Breast epithelium (tissue), 4 donors: ENCODE data around the gene PAXIP1. TPM values are rescaled to one million over a fixed set of nuclear protein-coding genes. Genes with fewer than 3 reads are reported as not detected.

Source experiments
- DNase-seq, 2 donors: peaks; one replicate each; pipeline ENCODE4 v3.0.0-alpha.2; 2019; ENCODE audit warnings: low spot score in 2 of 2
- H3K27ac ChIP-seq, 2 donors: fragments of 200-600 bp; sonication (generic) in 1 of 2; one replicate each; pipeline ENCODE4 v1.5.1; 2016 to 2019; ENCODE audit warnings: mild to moderate bottlenecking in 1 of 2
- H3K27me3 ChIP-seq, 2 donors: fragments of 200-600 bp; sonication (generic) in 1 of 2; one replicate each; pipeline versions ENCODE4 v1.5.1 to v1.6.0; 2017 to 2019; ENCODE audit warnings: control low read depth in 1 of 2, mild to moderate bottlenecking in 1 of 2
- H3K36me3 ChIP-seq: fragments of 200-600 bp; one replicate; pipeline ENCODE4 v1.5.1; 2019
- H3K4me1 ChIP-seq, 2 donors: fragments of 200-600 bp; sonication (generic); one replicate each; pipeline ENCODE4 v1.5.1; 2016 to 2019; ENCODE audit warnings: control low read depth in 1 of 2
- H3K4me3 ChIP-seq, 3 donors: fragments of 200-600 bp; sonication (generic); 1 replicate in 2 of 3; 2 replicates in 1 of 3; pipeline ENCODE4 v1.5.1; 2016 to 2019; ENCODE audit warnings: mild to moderate bottlenecking in 3 of 3, moderate library complexity in 2 of 3
- H3K9me3 ChIP-seq, 2 donors: fragments of 200-600 bp; sonication (generic) in 1 of 2; one replicate each; pipeline ENCODE4 v1.5.1; 2016 to 2019; ENCODE audit warnings: control low read depth in 1 of 2
- POLR2A ChIP-seq: fragments of 450-650 bp; IDR thresholded peaks from one replicate; pipeline ENCODE4 v1.6.1; 2016; ENCODE audit warnings: antibody characterized with exemption, mild to moderate bottlenecking, moderate library complexity
- POLR2AphosphoS5 ChIP-seq, 3 donors: sonication (generic); formaldehyde crosslinking; IDR thresholded peaks; one replicate each; pipeline ENCODE4 v1.6.1; 2017; ENCODE audit warnings: antibody characterized with exemption in 3 of 3
- intact Hi-C: fragments of 100-400 bp; cut with DNase I; formaldehyde crosslinking; loops from one replicate; pipeline ENCODE4 v1.15.1; 2023; ENCODE audit warnings: low total_unique reads
- total RNA-seq, 3 donors: library from RNA; depleted of rRNA; stranded (reverse); fragments of >200 nt; gene quantifications; one replicate each; pipeline ENCODE4 v1.1.0, GENCODE V29; 2016
- TF ChIP-seq, protein P1 (sequence below), 3 donors: fragments of 450-650 bp; IDR thresholded peaks; one replicate each; pipeline ENCODE4 v1.5.1; 2016 to 2017; ENCODE audit warnings: antibody characterized with exemption in 3 of 3, mild to moderate bottlenecking in 3 of 3, moderate library complexity in 3 of 3

Gene PAXIP1
- total RNA-seq, 3 donors from 2014 or later, result 10.2 to 25.3 (median 14.1) TPM

- Histone ChIP-seq H3K4me1 (peaks cover 0 to 3% of the 10 kb centered on the region in 2 donors), H3K27ac (no peak overlapping the region), H3K27me3 (no peaks in the 10 kb centered on the region), H3K9me3 (no peaks in the 10 kb centered on the region), H3K36me3 (no peaks in the 10 kb centered on the region), H3K4me3 (no peak overlapping the region)
- intact Hi-C loops, result no loop called here
- DNase-seq, result no peak
- TF ChIP-seq, protein P1, sequence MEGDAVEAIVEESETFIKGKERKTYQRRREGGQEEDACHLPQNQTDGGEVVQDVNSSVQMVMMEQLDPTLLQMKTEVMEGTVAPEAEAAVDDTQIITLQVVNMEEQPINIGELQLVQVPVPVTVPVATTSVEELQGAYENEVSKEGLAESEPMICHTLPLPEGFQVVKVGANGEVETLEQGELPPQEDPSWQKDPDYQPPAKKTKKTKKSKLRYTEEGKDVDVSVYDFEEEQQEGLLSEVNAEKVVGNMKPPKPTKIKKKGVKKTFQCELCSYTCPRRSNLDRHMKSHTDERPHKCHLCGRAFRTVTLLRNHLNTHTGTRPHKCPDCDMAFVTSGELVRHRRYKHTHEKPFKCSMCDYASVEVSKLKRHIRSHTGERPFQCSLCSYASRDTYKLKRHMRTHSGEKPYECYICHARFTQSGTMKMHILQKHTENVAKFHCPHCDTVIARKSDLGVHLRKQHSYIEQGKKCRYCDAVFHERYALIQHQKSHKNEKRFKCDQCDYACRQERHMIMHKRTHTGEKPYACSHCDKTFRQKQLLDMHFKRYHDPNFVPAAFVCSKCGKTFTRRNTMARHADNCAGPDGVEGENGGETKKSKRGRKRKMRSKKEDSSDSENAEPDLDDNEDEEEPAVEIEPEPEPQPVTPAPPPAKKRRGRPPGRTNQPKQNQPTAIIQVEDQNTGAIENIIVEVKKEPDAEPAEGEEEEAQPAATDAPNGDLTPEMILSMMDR (IDR thresholded peaks at IDR 0.05), result no peak
- TF ChIP-seq POLR2A, result no peak
- no peak for TF ChIP-seq POLR2AphosphoS5 (IDR thresholded peaks at IDR 0.05)
Observed at GRCh38 chr7:154996756-154997155, 6.2 kb downstream of the PAXIP1 start.

- H3K27me3 ChIP-seq, result no peaks in the 10 kb centered on the region
- no peak overlapping the region for H3K27ac ChIP-seq
- intact Hi-C loops, result no loop called here
- H3K4me3 ChIP-seq, result no peak overlapping the region
- no peak for DNase-seq
- TF ChIP-seq POLR2AphosphoS5 (IDR thresholded peaks at IDR 0.05) (no peak), POLR2A (no peak)
- TF ChIP-seq, protein P1 (IDR thresholded peaks at IDR 0.05), result no peak
- H3K36me3 ChIP-seq, result no peaks in the 10 kb centered on the region
- H3K9me3 ChIP-seq, result no peaks in the 10 kb centered on the region
- no peaks in the 10 kb centered on the region for H3K4me1 ChIP-seq
Observed at GRCh38 chr7:154996101-154996500, 6.8 kb downstream of the PAXIP1 start.

GRCh38 chr7:154994996-154995395, 7.9 kb downstream of the PAXIP1 start:
- Histone ChIP-seq H3K27me3 (no peaks in the 10 kb centered on the region), H3K36me3 (no peaks in the 10 kb centered on the region), H3K4me3 (no peak overlapping the region), H3K4me1 (no peaks in the 10 kb centered on the region), H3K27ac (no peak overlapping the region), H3K9me3 (no peaks in the 10 kb centered on the region)
- DNase-seq, result no peak
- TF ChIP-seq POLR2AphosphoS5 (IDR thresholded peaks at IDR 0.05), result no peak
- intact Hi-C loops, result no loop called here

DNA sequence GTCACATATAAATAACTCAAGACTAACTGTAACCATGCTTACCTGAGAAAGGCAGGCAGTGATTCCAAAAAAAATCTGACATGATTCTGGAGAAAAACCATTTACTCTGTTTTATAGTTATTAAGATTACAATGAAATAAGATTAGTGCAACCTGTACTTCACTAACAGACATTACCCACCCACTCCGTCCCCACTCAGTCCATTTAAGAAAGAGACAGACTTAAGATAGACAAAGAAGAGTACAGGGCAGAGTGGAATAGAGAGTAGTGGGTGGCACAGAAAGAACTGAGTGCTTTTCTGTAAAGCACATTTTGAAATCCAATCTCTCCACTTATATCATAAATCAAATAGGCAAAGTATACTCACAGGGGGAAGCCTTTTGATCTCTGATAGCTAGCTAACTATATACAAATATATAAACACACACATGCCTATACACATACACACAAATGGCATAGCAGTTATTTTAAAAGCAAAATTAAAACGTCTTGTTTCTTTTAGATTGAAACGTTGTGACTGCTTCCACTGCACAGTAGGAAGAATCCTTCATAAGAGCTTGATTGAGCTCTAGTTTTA, 11.9 kb downstream of the PAXIP1 start:
- no peak overlapping the region for H3K4me3 ChIP-seq
- H3K4me1 ChIP-seq, result no peaks in the 10 kb centered on the region
- no peak for DNase-seq
- H3K36me3 ChIP-seq, result no peaks in the 10 kb centered on the region
- no peaks in the 10 kb centered on the region for H3K27me3 ChIP-seq
- H3K9me3 ChIP-seq, result no peaks in the 10 kb centered on the region
- H3K27ac ChIP-seq, result no peak overlapping the region
- TF ChIP-seq POLR2AphosphoS5 (IDR thresholded peaks at IDR 0.05), result no peak
- no peak for TF ChIP-seq POLR2A
- TF ChIP-seq, protein P1 (IDR thresholded peaks at IDR 0.05), result no peak
- intact Hi-C loops, result no loop called here

DNA sequence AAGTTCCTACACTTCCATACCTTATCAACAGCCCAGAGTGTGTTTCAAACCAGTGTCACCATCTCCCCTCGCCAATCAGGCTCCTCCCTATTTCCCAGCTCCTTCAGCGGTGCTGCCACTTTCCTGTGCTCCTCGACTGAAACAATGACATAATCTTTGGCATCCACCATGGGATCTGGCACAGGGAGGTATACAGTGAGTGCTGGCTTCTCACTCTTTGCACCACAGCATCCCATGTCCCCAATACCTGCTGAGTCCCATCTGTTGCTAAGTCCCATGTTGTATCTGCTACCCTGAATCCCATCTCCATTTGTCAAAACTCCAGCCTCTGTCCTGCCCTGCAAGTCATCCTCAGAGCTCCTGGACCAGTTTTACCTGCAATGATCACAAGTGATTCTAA, 15.4 kb downstream of the PAXIP1 start:
- TF ChIP-seq, protein P1 (IDR thresholded peaks at IDR 0.05), result no peak
- no peak for TF ChIP-seq POLR2A
- no peak for TF ChIP-seq POLR2AphosphoS5 (IDR thresholded peaks at IDR 0.05)
- intact Hi-C loops, result no loop called here

More for the DNA sequence above, 15.4 kb downstream of the PAXIP1 start:
- no peak for DNase-seq
- H3K27ac ChIP-seq, result no peak overlapping the region
- H3K4me3 ChIP-seq, result no peak overlapping the region
- no peaks in the 10 kb centered on the region for H3K36me3 ChIP-seq
- no peaks in the 10 kb centered on the region for H3K27me3 ChIP-seq
- H3K4me1 ChIP-seq, result no peaks in the 10 kb centered on the region
- no peaks in the 10 kb centered on the region for H3K9me3 ChIP-seq
